Lower leg skin (tissue), 3 donors: ENCODE data around the gene FAIM2.

Source experiments
- POLR2A ChIP-seq, 2 donors: fragments of 450-650 bp; IDR thresholded peaks; one replicate each; pipeline ENCODE4 v1.6.1; 2016 to 2017; ENCODE audit warnings: antibody characterized with exemption in 2 of 2, mild to moderate bottlenecking in 1 of 2, moderate library complexity in 1 of 2
- TF ChIP-seq, protein P1 (sequence below), 3 donors: fragments of 450-650 bp; IDR thresholded peaks; one replicate each; pipeline ENCODE4 v1.5.1; 2016; ENCODE audit warnings: antibody characterized with exemption in 3 of 3, mild to moderate bottlenecking in 3 of 3, moderate library complexity in 2 of 3

DNA sequence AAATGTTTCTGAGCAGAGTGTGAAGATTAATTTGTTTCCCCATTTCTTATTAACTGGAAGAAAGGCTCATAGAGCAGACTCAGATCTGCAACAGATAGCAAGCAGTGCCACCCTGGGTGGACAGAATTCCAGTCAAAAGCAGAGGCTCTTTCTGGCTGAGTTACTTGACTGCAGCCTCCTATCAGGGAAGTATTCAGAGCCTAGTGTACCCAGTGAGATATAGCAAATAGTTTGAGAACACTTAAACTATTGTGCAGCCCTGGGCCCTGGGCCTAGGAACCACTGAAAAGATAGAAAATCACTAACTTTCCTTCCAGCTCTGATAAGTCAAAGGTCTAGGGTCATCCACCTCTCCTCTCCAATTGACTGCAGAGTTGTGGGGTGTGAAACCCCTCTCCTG lies 35.6 kb upstream of the FAIM2 start:
- TF ChIP-seq POLR2A (IDR thresholded peaks at IDR 0.05) = no peak
- TF ChIP-seq, protein P1, sequence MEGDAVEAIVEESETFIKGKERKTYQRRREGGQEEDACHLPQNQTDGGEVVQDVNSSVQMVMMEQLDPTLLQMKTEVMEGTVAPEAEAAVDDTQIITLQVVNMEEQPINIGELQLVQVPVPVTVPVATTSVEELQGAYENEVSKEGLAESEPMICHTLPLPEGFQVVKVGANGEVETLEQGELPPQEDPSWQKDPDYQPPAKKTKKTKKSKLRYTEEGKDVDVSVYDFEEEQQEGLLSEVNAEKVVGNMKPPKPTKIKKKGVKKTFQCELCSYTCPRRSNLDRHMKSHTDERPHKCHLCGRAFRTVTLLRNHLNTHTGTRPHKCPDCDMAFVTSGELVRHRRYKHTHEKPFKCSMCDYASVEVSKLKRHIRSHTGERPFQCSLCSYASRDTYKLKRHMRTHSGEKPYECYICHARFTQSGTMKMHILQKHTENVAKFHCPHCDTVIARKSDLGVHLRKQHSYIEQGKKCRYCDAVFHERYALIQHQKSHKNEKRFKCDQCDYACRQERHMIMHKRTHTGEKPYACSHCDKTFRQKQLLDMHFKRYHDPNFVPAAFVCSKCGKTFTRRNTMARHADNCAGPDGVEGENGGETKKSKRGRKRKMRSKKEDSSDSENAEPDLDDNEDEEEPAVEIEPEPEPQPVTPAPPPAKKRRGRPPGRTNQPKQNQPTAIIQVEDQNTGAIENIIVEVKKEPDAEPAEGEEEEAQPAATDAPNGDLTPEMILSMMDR (IDR thresholded peaks at IDR 0.05) = no peak
